Measurements from ENCODE around the gene SLC15A1.

SLC15A1 gene

GRCh38 chr13:98775844-98776598 lies 23.5 kb upstream of the SLC15A1 start:
- no peak for TF ChIP-seq CTCF (IDR thresholded peaks at IDR 0.05; ENCODE audit: control insufficient read depth, insufficient read depth, low read depth, low read length, missing control alignments)
- DNase-seq (ENCODE audit: low read depth): no peak
- H3K4me3 ChIP-seq (ENCODE audit: control insufficient read depth, low read depth, low read length): no peak overlapping the region

GRCh38 chr13:98775386-98775785 lies 22.9 kb upstream of the SLC15A1 start:
- TF ChIP-seq CTCF (IDR thresholded peaks at IDR 0.05; ENCODE audit: control insufficient read depth, insufficient read depth, low read depth, low read length, missing control alignments): no peak
- H3K4me3 ChIP-seq (ENCODE audit: control insufficient read depth, low read depth, low read length): no peak overlapping the region
- no peak for DNase-seq (ENCODE audit: low read depth)

- no peak for TF ChIP-seq CTCF (IDR thresholded peaks at IDR 0.05; ENCODE audit: control insufficient read depth, insufficient read depth, low read depth, low read length, missing control alignments)
- H3K4me3 ChIP-seq (ENCODE audit: control insufficient read depth, low read depth, low read length): no peak overlapping the region
- DNase-seq (ENCODE audit: low read depth): no peak
These were observed 22.3 kb upstream of the SLC15A1 start for GRCh38 chr13:98774776-98775175.

GRCh38 chr13:98773921-98774320 lies 21.4 kb upstream of the SLC15A1 start:
- no peak for DNase-seq (ENCODE audit: low read depth)
- no peak for TF ChIP-seq CTCF (IDR thresholded peaks at IDR 0.05; ENCODE audit: control insufficient read depth, insufficient read depth, low read depth, low read length, missing control alignments)
- no peak overlapping the region for H3K4me3 ChIP-seq (ENCODE audit: control insufficient read depth, low read depth, low read length)

- H3K4me3 ChIP-seq (ENCODE audit: control insufficient read depth, low read depth, low read length): no peak overlapping the region
- TF ChIP-seq CTCF (IDR thresholded peaks at IDR 0.05; ENCODE audit: control insufficient read depth, insufficient read depth, low read depth, low read length, missing control alignments): no peak
- no peak for DNase-seq (ENCODE audit: low read depth)
These were observed 20.5 kb upstream of the SLC15A1 start for GRCh38 chr13:98772794-98773452.

GRCh38 chr13:98771838-98772611 lies 19.6 kb upstream of the SLC15A1 start:
- DNase-seq (ENCODE audit: low read depth): no peak
- TF ChIP-seq CTCF (IDR thresholded peaks at IDR 0.05; ENCODE audit: control insufficient read depth, insufficient read depth, low read depth, low read length, missing control alignments): no peak
- no peak overlapping the region for H3K4me3 ChIP-seq (ENCODE audit: control insufficient read depth, low read depth, low read length)
